Activated naive CD8-positive, alpha-beta T cell treated with anti-CD3 and anti-CD28 coated beads for 36 hours (primary cell): ENCODE results near the gene EIF4G2. TPM values are rescaled to one million over a fixed set of nuclear protein-coding genes. Genes with fewer than 3 reads are reported as not detected.
A peak's percentile ranks its signal among the peaks of the same experiment; 100 is the strongest.
"Not testable (repeated sequence)": the region's sequence is repeated elsewhere in the genome, so short reads cannot be mapped to it uniquely, and the experiment has no call there.

Source experiments
- DNase-seq: peaks from one replicate; pipeline ENCODE4 v3.0.0; 2021
- H3K27ac Mint-ChIP-seq: one replicate; pipeline ENCODE4 v1.8.0; 2022; ENCODE audit warnings: mild to moderate bottlenecking, moderate library complexity, mixed read lengths
- H3K27me3 Mint-ChIP-seq: one replicate; pipeline ENCODE4 v1.8.0; 2022; ENCODE audit warnings: mild to moderate bottlenecking, mixed read lengths
- H3K36me3 Mint-ChIP-seq: one replicate; pipeline ENCODE4 v1.8.0; 2021; ENCODE audit warnings: mild to moderate bottlenecking, mixed read lengths
- H3K4me1 Mint-ChIP-seq: one replicate; pipeline ENCODE4 v1.8.0; 2021; ENCODE audit warnings: mixed read lengths
- H3K4me3 Mint-ChIP-seq: one replicate; pipeline ENCODE4 v1.8.0; 2022; ENCODE audit warnings: mild to moderate bottlenecking, moderate library complexity, mixed read lengths
- H3K9me3 Mint-ChIP-seq: one replicate; pipeline ENCODE4 v1.8.0; 2022; ENCODE audit warnings: mixed read lengths
- total RNA-seq, 2 experiments: library from RNA; stranded (reverse); gene quantifications; one replicate each; pipeline ENCODE4 v1.2.3, GENCODE V29; 2021

EIF4G2 gene
- total RNA-seq, 2 experiments from 2014 or later, result 1,373 to 1,478 TPM

DNA sequence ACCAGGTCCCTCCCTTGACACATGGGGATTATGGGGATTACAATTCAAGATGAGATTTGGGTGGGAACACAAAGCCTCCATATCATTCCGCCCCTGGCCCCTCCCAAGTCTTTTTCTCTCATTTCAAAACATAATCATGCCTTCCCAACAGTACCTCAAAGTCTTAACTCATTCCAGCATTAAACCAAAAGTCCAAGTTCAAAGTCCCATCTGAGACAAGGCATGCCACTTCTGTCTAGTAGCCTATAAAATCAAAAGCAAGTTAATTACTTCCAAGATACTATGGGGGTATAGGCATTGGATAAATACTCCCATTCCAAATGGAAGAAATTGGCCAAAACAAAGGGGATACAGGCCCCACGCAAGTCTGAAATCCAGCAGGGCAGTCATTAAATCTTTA, 19.7 kb upstream of the EIF4G2 start:
- no peak for DNase-seq
- H3K27ac Mint-ChIP-seq, result no peak overlapping the region
- no peaks in the 10 kb centered on the region for H3K36me3 Mint-ChIP-seq
- no peak overlapping the region for H3K4me3 Mint-ChIP-seq
- no peaks in the 10 kb centered on the region for H3K9me3 Mint-ChIP-seq
- H3K4me1 Mint-ChIP-seq, result peaks cover 10% of the 10 kb centered on the region
- no peaks in the 10 kb centered on the region for H3K27me3 Mint-ChIP-seq

DNA sequence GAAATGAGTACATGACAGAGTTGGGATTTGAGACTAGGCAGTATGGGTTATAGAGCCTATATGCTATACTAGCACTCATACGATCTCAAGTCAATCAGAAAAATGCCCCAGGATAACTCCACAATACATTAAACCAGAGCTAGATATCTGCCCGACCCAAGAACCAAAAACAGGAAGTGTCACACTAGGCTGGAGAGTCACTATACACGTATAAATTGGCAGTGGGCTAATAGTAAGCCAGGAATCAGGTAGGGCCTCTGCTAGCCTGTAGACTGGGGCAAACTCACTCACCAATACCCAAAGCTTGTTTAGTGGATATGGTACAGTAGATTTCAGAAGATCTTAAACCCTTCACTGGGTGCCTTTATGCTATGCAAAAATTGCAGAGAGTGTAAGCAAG, 16.2 kb upstream of the EIF4G2 start:
- Mint-ChIP-seq H3K27me3 (no peaks in the 10 kb centered on the region), H3K27ac (no peak overlapping the region), H3K4me1 (peaks cover 11% of the 10 kb centered on the region), H3K4me3 (no peak overlapping the region), H3K36me3 (no peaks in the 10 kb centered on the region), H3K9me3 (no peaks in the 10 kb centered on the region)
- no peak for DNase-seq

DNA sequence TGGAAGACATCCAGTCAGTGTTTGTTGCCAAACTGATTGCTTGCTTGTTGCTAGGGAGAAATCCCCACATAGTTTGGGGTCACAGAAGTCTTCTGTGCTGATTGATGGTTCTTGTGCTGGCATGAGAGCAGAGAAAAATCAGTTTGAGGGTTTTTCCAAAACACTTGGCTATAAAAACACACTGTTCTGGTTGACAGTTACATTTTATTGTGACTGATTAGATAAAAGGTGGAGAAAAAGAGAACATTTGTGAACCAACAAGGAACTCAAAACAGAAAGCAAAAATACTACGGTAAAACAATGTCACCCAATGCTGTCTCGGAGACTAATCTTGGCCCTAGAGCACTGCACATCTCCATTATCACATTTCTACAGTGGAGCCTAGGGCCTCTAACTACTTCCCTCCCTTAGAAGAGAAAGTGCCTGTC, 14.4 kb upstream of the EIF4G2 start:
- Mint-ChIP-seq H3K36me3 (no peaks in the 10 kb centered on the region), H3K27ac (peak overlapping the region; percentile 26), H3K9me3 (no peaks in the 10 kb centered on the region), H3K27me3 (no peaks in the 10 kb centered on the region), H3K4me1 (peaks cover 11% of the 10 kb centered on the region), H3K4me3 (no peak overlapping the region)
- no peak for DNase-seq

DNA sequence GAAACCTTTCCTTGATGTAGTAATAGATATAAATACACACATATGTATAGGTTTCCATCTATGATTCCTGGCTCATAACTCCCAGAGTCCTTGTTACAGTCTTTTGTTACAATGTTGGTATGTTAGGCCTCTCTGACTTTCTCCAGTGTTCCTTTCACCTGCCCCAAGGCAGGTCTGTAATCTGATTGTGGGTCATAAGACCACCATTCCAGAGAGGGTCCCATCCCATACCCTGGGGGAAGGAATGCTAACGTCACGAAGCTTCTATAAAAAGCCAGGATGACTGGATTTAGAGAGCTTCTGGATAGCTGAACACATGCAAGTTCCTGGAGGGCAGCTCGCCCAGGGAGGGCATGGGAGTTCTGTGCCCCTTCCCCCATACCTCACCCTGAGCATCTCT, 13.8 kb upstream of the EIF4G2 start:
- not testable (repeated sequence) for H3K4me3 Mint-ChIP-seq, H3K9me3 Mint-ChIP-seq, H3K27me3 Mint-ChIP-seq, H3K36me3 Mint-ChIP-seq, DNase-seq, H3K27ac Mint-ChIP-seq
- H3K4me1 Mint-ChIP-seq, result peaks cover 11% of the 10 kb centered on the region

DNA sequence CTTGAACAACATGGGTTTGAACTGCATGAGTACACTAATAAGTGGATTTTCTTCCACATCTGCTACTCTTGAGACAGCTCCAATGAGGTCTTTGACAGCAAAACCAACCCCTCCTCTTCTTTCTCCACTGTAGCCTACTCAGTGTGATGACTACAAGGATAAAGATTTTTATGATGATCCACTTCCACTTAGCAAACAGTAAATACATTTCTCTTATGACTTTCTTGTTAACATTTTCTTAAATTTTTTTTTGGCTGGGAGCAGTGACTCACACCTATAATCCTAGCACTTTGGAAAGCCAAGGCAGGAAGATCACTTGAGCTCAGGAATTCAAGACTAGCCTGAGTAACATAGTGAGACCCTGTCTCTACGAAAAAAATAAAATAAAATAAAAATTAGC, 9.9 kb upstream of the EIF4G2 start:
- no peaks in the 10 kb centered on the region for H3K9me3 Mint-ChIP-seq
- DNase-seq, result no peak
- peaks cover 1% of the 10 kb centered on the region for H3K36me3 Mint-ChIP-seq
- no peak overlapping the region for H3K27ac Mint-ChIP-seq
- H3K4me3 Mint-ChIP-seq, result no peak overlapping the region
- peaks cover 5% of the 10 kb centered on the region for H3K4me1 Mint-ChIP-seq
- H3K27me3 Mint-ChIP-seq, result no peaks in the 10 kb centered on the region

DNA sequence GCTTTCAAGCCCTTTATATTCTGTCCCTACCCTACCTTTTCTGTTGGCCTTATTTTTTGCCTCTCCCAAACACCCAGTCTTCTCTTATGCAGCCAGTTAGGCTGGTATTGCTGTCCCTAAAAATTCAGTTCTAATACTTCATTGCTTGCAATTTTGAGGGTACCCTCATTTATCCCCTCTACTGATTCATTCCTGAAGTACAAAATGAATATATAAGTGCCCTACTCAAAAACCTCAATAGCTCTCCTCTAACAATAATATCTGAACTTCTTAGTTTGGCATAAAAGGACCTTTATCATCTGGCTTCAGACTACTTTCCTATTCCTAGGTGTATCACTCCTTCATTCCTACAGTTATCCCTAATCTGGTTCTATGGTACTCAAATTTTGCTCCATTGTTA, 5.2 kb upstream of the EIF4G2 start:
- Mint-ChIP-seq H3K27ac (no peak overlapping the region), H3K4me3 (no peak overlapping the region), H3K4me1 (peaks cover 15% of the 10 kb centered on the region), H3K9me3 (no peaks in the 10 kb centered on the region), H3K36me3 (peaks cover 6% of the 10 kb centered on the region), H3K27me3 (peaks cover 7% of the 10 kb centered on the region)
- no peak for DNase-seq

DNA sequence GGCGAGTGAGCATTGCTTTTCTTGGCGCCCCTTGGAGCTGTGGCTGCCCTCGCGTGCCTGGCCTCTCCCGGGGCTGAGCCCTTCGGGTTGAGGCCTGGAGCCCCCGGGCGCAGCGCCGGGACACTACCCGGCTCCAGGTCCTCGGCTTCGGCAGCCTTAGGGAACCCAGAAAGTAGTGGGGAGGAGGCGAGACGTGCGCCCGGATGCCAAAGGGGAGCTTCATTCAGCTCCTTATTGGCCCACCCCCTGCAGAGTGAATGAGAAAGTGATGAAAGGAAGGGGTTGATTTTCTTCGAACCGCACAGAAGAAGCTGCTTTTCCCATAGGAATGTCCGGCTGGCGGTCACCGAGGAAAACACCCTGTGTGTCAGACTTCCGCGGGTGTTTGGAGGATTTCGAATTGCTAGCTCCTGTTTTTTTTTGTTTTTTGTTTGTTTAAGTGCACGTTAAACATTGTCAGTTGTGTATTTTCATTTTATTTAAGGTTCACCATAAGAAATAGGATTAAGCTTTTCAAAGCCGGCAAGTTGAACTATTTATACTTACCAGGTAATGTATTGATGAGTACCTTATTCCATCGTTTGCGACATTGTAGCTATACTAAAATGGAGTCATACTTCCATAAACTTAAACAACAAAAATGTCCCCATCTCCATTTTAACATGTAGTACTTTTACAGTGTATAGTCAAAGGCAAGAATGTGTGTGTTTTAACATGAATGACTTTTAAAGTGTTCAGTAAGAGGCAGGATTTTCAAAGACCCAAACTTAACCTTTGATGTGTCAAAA, 841 bp upstream of the EIF4G2 start:
- Mint-ChIP-seq H3K4me3 (peak overlapping the region; percentile 96), H3K9me3 (no peaks in the 10 kb centered on the region), H3K27me3 (peaks cover 7% of the 10 kb centered on the region), H3K27ac (peak overlapping the region; percentile 99), H3K4me1 (peaks cover 36% of the 10 kb centered on the region), H3K36me3 (peaks cover 44% of the 10 kb centered on the region)
- no peak for DNase-seq

DNA sequence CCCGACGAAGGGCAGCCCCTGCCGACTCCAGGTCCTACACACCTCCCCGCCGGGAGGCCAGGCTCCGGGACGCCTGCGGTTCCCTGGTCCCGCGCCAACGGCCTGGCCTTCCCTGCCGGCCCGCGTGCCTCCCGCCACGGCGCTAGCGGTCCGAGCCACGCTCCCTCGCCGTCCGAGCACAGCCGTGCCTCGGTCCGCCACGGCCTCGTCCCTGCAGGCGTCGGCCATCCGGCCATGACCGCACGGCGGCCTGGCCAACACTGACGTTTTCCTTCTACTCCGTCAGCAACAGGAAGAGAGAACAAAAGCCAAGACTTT, 532 bp downstream of the EIF4G2 start:
- Mint-ChIP-seq H3K27me3 (peaks cover 7% of the 10 kb centered on the region), H3K4me3 (peak overlapping the region; percentile 96), H3K9me3 (no peaks in the 10 kb centered on the region), H3K36me3 (peaks cover 57% of the 10 kb centered on the region), H3K27ac (peak overlapping the region; percentile 99), H3K4me1 (peaks cover 46% of the 10 kb centered on the region)
- DNase-seq, result no peak

DNA sequence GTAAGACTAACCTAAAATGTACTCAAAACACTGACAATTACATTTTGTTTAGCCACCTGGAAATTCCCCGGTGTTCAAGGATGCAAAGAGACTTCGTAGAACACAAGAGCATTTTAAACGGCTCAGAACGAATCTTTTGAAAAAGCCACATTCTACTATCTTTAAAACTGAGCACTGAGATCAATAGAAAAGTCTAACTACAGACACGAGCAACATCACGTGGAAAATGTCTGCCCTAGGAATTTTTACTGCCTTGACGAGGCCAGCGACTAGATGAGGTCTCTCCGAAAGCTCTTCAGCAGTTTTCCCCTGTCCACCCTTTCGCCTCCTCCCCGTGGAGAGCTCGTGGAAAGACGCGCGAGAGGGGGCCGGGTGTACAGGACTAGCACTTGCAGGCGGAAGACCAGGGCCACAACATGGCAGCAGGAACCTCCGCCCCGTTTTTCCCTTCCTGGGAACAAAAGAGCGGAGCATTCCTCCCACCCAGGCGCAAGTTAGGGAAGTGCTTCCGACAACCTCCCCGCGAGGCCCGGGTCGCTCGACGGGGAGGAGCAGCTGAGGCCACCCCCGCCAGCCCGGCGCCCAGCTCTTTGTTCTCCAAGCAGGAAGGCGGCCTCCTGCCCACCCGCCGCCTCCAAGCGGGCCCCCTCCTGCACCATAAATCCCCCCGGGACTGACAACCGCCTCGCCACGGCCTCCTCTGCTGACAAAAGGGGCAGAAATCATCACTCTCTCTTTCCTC, 1.1 kb downstream of the EIF4G2 start:
- peaks cover 57% of the 10 kb centered on the region for H3K36me3 Mint-ChIP-seq
- H3K4me3 Mint-ChIP-seq, result peak overlapping the region; percentile 96
- peaks cover 46% of the 10 kb centered on the region for H3K4me1 Mint-ChIP-seq
- peak; percentile 46 for DNase-seq
- peaks cover 7% of the 10 kb centered on the region for H3K27me3 Mint-ChIP-seq
- H3K27ac Mint-ChIP-seq, result peak overlapping the region; percentile 99
- no peaks in the 10 kb centered on the region for H3K9me3 Mint-ChIP-seq

DNA sequence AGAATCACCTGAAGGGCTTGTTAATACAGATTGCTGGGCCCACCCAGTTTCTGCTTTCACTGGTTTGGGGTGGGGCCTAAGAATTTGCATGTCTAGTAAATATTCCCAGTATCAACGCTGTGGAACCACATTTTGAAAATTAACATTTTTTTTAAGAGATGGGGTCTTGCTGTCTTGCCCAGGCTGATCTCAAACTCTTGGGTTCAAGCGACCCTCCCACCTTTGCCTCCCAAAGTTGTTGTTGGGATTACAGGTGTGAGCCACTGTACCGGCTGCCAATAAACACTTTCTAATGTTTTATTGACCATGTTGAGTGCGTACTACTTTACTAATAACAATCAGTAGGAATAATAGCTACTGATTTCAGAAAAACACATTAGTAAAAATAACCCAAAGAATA, 2.5 kb downstream of the EIF4G2 start:
- H3K4me3 Mint-ChIP-seq, result peak overlapping the region; percentile 96
- peaks cover 56% of the 10 kb centered on the region for H3K4me1 Mint-ChIP-seq
- peak overlapping the region; percentile 99 for H3K27ac Mint-ChIP-seq
- DNase-seq, result no peak
- H3K27me3 Mint-ChIP-seq, result no peaks in the 10 kb centered on the region
- H3K36me3 Mint-ChIP-seq, result peaks cover 62% of the 10 kb centered on the region
- no peaks in the 10 kb centered on the region for H3K9me3 Mint-ChIP-seq

DNA sequence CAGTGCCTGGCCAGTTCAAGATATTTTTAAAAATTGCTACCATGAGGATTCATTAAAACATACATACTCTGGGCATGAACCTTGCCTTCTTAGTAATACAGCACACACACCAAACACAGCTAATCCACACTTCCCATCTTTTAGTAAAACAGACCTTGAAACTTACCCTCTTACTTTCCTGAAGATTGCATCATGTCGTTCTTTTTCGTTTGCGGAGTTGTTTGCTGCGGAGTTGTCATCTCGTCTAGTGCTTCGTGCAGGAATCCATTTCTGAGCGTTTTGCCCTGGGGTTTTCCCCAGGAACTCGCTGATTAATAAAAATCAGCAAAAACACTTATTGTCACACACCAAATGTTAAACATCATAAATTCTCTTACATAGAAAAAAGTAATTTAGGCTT, 3.0 kb downstream of the EIF4G2 start:
- DNase-seq, result no peak
- Mint-ChIP-seq H3K27ac (peak overlapping the region; percentile 99), H3K27me3 (no peaks in the 10 kb centered on the region), H3K4me1 (peaks cover 60% of the 10 kb centered on the region), H3K9me3 (no peaks in the 10 kb centered on the region), H3K36me3 (peaks cover 66% of the 10 kb centered on the region), H3K4me3 (peak overlapping the region; percentile 96)

DNA sequence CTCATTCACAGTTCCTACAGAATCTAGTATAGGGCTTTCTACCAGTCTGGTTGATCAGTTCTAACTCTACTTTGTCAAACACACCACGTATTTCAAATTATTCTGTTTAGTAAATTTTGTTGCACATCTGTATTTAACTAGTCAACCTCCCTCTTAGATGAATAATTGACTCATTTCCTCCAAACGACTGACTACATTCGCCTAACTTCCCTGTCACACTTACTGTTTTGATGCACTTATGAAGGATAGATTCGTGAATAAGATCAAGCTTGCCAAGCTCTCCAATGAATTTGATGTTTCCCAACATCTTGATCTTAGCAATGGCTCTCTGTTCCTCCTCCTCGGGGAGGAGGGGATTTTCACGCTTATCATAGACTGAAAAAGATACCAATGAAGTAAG, 5.0 kb downstream of the EIF4G2 start:
- DNase-seq, result no peak
- no peaks in the 10 kb centered on the region for H3K9me3 Mint-ChIP-seq
- peak overlapping the region; percentile 47 for H3K27ac Mint-ChIP-seq
- H3K4me3 Mint-ChIP-seq, result no peak overlapping the region
- H3K4me1 Mint-ChIP-seq, result peaks cover 67% of the 10 kb centered on the region
- no peaks in the 10 kb centered on the region for H3K27me3 Mint-ChIP-seq
- peaks cover 86% of the 10 kb centered on the region for H3K36me3 Mint-ChIP-seq

DNA sequence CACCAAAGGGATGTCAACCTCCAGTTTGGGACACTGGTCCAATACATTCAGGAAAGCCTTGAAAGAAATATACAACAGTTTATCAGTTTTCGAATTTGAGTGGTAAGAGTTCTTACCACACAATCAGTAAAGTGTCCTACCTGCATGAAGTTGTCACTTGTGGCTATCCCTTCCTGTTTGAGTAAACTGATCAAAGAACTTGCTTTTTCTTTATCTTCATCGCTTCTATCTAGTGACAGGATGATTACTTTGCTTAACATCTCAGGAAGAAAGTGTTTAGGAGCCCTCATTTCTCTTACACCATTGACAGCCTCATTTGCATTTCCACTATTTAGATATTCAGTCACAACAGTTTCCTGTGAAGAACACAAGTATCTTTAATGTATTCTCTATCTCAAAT, 8.4 kb downstream of the EIF4G2 start:
- H3K27ac Mint-ChIP-seq, result peak overlapping the region; percentile 17
- H3K4me1 Mint-ChIP-seq, result peaks cover 67% of the 10 kb centered on the region
- no peak overlapping the region for H3K4me3 Mint-ChIP-seq
- no peak for DNase-seq
- no peaks in the 10 kb centered on the region for H3K9me3 Mint-ChIP-seq
- peaks cover 74% of the 10 kb centered on the region for H3K36me3 Mint-ChIP-seq
- no peaks in the 10 kb centered on the region for H3K27me3 Mint-ChIP-seq

DNA sequence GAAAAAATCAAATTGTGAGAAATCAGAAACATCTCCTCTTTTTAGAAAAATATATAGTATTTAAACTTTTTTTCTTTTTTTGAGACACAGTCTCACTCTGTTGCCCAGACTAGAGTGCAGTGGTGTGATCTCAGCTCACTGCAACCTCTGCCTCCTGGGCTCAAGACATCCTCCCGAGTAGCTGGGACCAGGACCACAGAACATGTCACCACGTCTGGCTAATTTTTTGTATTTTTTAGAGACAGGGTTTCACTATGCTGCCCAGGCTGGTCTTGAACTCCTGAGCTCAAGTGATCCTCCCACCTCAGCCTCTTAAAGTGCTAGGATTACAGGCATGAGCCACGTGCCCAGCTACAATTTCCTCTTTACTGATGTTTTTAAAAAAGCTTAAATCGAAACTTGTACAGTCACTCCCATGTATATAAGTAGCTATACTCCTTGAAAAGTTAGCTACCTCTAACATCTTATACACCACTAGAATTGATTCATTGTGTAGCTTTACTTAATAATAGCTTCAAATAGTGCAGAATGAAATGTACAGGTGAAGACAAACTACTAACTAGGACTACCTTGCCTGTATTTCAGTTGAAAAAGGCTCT, 10.3 kb downstream of the EIF4G2 start:
- H3K4me3 Mint-ChIP-seq, result no peak overlapping the region
- peak overlapping the region; percentile 71 for H3K27ac Mint-ChIP-seq
- H3K9me3 Mint-ChIP-seq, result no peaks in the 10 kb centered on the region
- H3K36me3 Mint-ChIP-seq, result peaks cover 61% of the 10 kb centered on the region
- no peak for DNase-seq
- H3K27me3 Mint-ChIP-seq, result no peaks in the 10 kb centered on the region
- peaks cover 52% of the 10 kb centered on the region for H3K4me1 Mint-ChIP-seq

DNA sequence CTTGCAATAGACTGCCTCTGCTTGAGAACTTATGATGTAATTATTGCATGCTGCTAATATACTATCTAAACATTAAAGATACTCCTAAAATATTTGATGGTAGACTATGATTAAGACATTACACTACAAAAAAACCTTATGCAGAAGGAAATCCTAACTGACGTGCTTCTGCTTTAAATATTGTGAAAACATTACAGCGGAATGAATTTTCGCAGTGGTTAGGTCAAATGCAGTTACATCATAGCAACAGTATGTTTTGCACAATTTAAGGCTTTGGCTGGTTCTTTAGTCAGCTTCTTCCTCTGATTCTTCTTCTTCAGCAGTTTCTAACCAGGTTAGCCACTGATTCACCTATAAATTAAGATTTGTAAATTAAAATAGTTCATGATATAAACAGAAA, 11.2 kb downstream of the EIF4G2 start:
- peaks cover 60% of the 10 kb centered on the region for H3K36me3 Mint-ChIP-seq
- H3K27me3 Mint-ChIP-seq, result peaks cover 4% of the 10 kb centered on the region
- H3K27ac Mint-ChIP-seq, result no peak overlapping the region
- DNase-seq, result no peak
- H3K4me3 Mint-ChIP-seq, result no peak overlapping the region
- no peaks in the 10 kb centered on the region for H3K9me3 Mint-ChIP-seq
- H3K4me1 Mint-ChIP-seq, result peaks cover 53% of the 10 kb centered on the region
